CD4-positive, alpha-beta T cell treated with Interleukin-17A for 1 hour (primary cell): ENCODE data around the gene PGM2L1.
"Not testable (repeated sequence)": the region's sequence is repeated elsewhere in the genome, so short reads cannot be mapped to it uniquely, and the experiment has no call there.

Experiments
- DNase-seq: peaks from one replicate; pipeline ENCODE4 v3.0.0-alpha.2; 2020

PGM2L1 gene

GRCh38 chr11:74398244-74399159, at the start of gene PGM2L1:
Gene PGM2L1, minus strand, starts transcription at chr11:74398433. Its CDS starts 272 bp downstream, at chr11:74398161.
- DNase-seq: peak; percentile 95

GRCh38 chr11:74447720-74448119, 49.5 kb upstream of the PGM2L1 start:
- no peak for DNase-seq

- no peak for DNase-seq
Observed at GRCh38 chr11:74446532-74446938, 48.3 kb upstream of the PGM2L1 start.

GRCh38 chr11:74444173-74444826, 46.1 kb upstream of the PGM2L1 start:
- DNase-seq: no peak

- DNase-seq: no peak
Observed at GRCh38 chr11:74443071-74443864, 45.0 kb upstream of the PGM2L1 start.

- DNase-seq: no peak
Observed at GRCh38 chr11:74442636-74443035, 44.4 kb upstream of the PGM2L1 start.

GRCh38 chr11:74438681-74439080, 40.4 kb upstream of the PGM2L1 start:
- no peak for DNase-seq

- no peak for DNase-seq
Observed at GRCh38 chr11:74437441-74438042, 39.3 kb upstream of the PGM2L1 start.

GRCh38 chr11:74434528-74434927, 36.3 kb upstream of the PGM2L1 start:
- DNase-seq: no peak

- no peak for DNase-seq
Observed at GRCh38 chr11:74429205-74429604, 31.0 kb upstream of the PGM2L1 start.

GRCh38 chr11:74427384-74427886, 29.2 kb upstream of the PGM2L1 start:
- DNase-seq: no peak

- no peak for DNase-seq
Observed at GRCh38 chr11:74425100-74425499, 26.9 kb upstream of the PGM2L1 start.

GRCh38 chr11:74418509-74418895, 20.3 kb upstream of the PGM2L1 start:
- DNase-seq: no peak

GRCh38 chr11:74417860-74418508, 19.8 kb upstream of the PGM2L1 start:
- no peak for DNase-seq

GRCh38 chr11:74417379-74417804, 19.2 kb upstream of the PGM2L1 start:
- DNase-seq: peak; percentile 45

GRCh38 chr11:74416974-74417373, 18.7 kb upstream of the PGM2L1 start:
- not testable (repeated sequence) for DNase-seq

GRCh38 chr11:74412733-74413359, 14.6 kb upstream of the PGM2L1 start:
- DNase-seq: no peak

- DNase-seq: no peak
Observed at GRCh38 chr11:74412321-74412720, 14.1 kb upstream of the PGM2L1 start.

- DNase-seq: no peak
Observed at GRCh38 chr11:74409633-74410032, 11.4 kb upstream of the PGM2L1 start.

GRCh38 chr11:74403607-74404321, 5.5 kb upstream of the PGM2L1 start:
- DNase-seq: no peak

GRCh38 chr11:74400606-74401005, 2.4 kb upstream of the PGM2L1 start:
- no peak for DNase-seq
